CD14-positive monocyte (primary cell): ENCODE results near the gene FOXJ3. TPM values are rescaled to one million over a fixed set of nuclear protein-coding genes. Genes with fewer than 3 reads are reported as not detected.

Experiments used
- DNase-seq, 3 donors: peaks; one replicate each; pipeline ENCODE4 v3.0.0-alpha.2; 2011 to 2022
- H2AFZ ChIP-seq: 2 replicates; pipeline ENCODE4 v1.6.0; 2012; ENCODE audit warnings: mild to moderate bottlenecking, low read depth, low read length, inconsistent platforms; ENCODE audit not compliant: insufficient read depth, poor library complexity, severe bottlenecking
- H3K27ac ChIP-seq, 2 donors: 1 replicate in 1 of 2; 2 replicates in 1 of 2; pipeline ENCODE4 v1.5.1; 2012 to 2013; ENCODE audit warnings: low read length in 2 of 2, control low read depth in 1 of 2, inconsistent platforms in 1 of 2, low read depth in 1 of 2, mild to moderate bottlenecking in 1 of 2
- H3K27me3 ChIP-seq, 2 donors: one replicate each; pipeline versions ENCODE4 v1.6.0 to v1.6.1; 2011 to 2013; ENCODE audit warnings: low read length in 2 of 2; ENCODE audit not compliant: control insufficient read depth in 2 of 2, insufficient read depth in 2 of 2
- H3K36me3 ChIP-seq, 2 donors: replicated peaks in 1 of 2; 1 replicate in 1 of 2; 2 replicates in 1 of 2; pipeline versions ENCODE4 v1.5.1 to v1.6.1; 2012 to 2013; ENCODE audit warnings: low read length in 2 of 2, control low read depth in 1 of 2, inconsistent platforms in 1 of 2, mild to moderate bottlenecking in 1 of 2; ENCODE audit not compliant: insufficient read depth in 2 of 2, control insufficient read depth in 1 of 2
- H3K4me1 ChIP-seq, 2 donors: 1 replicate in 1 of 2; 2 replicates in 1 of 2; pipeline versions ENCODE4 v1.5.1 to v1.6.1; 2012 to 2013; ENCODE audit warnings: low read length in 2 of 2, control low read depth in 1 of 2, inconsistent platforms in 1 of 2, mild to moderate bottlenecking in 1 of 2, moderate library complexity in 1 of 2; ENCODE audit not compliant: insufficient read depth in 2 of 2, control insufficient read depth in 1 of 2
- H3K4me2 ChIP-seq: replicated peaks from 2 replicates; pipeline ENCODE3; 2012; ENCODE audit warnings: low read length, moderate library complexity, mild to moderate bottlenecking; ENCODE audit not compliant: poor library complexity, severe bottlenecking; ENCODE audit errors: extremely low read depth
- H3K4me3 ChIP-seq, 3 experiments: fragments of 200-600 bp in 1 of 3; sonication (generic) in 1 of 3; replicated peaks in 1 of 3; 1 replicate in 2 of 3; 2 replicates in 1 of 3; pipeline ENCODE4 v1.5.1; 2011 to 2013; ENCODE audit warnings: low read length in 3 of 3, mild to moderate bottlenecking in 3 of 3, control low read depth in 2 of 3, low read depth in 2 of 3, inconsistent platforms in 1 of 3, moderate library complexity in 1 of 3
- H3K79me2 ChIP-seq: 2 replicates; pipeline ENCODE4 v1.6.0; 2012; ENCODE audit warnings: mild to moderate bottlenecking, control low read depth, inconsistent platforms, low read length, moderate library complexity; ENCODE audit not compliant: insufficient read depth
- H3K9ac ChIP-seq: 2 replicates; pipeline ENCODE4 v1.6.0; 2017; ENCODE audit warnings: low read length, mild to moderate bottlenecking; ENCODE audit not compliant: insufficient read depth, poor library complexity, severe bottlenecking
- H3K9me3 ChIP-seq, 2 donors: replicated peaks in 1 of 2; 1 replicate in 1 of 2; 2 replicates in 1 of 2; pipeline versions ENCODE4 v1.5.1 to v1.6.1; 2012 to 2013; ENCODE audit warnings: low read length in 2 of 2, control low read depth in 1 of 2; ENCODE audit not compliant: control insufficient read depth in 1 of 2, insufficient read depth in 1 of 2
- H4K20me1 ChIP-seq: 2 replicates; pipeline ENCODE4 v1.6.0; 2012; ENCODE audit warnings: mild to moderate bottlenecking, low read length, control low read depth, moderate library complexity; ENCODE audit not compliant: insufficient read depth
- H3K27ac Mint-ChIP-seq, 7 donors: one replicate each; pipeline ENCODE4 v1.8.0; 2020; ENCODE audit warnings: mild to moderate bottlenecking in 7 of 7, mixed read lengths in 7 of 7, moderate library complexity in 6 of 7, inconsistent platforms in 2 of 7
- H3K27me3 Mint-ChIP-seq, 3 donors: one replicate each; pipeline ENCODE4 v1.8.0; 2021 to 2022; ENCODE audit warnings: low read depth in 3 of 3, mild to moderate bottlenecking in 3 of 3, mixed read lengths in 3 of 3, moderate library complexity in 3 of 3, inconsistent platforms in 1 of 3
- H3K36me3 Mint-ChIP-seq, 2 donors: one replicate each; pipeline ENCODE4 v1.8.0; 2020; ENCODE audit warnings: mixed read lengths in 2 of 2, inconsistent platforms in 1 of 2, mild to moderate bottlenecking in 1 of 2
- H3K4me1 Mint-ChIP-seq: one replicate; pipeline ENCODE4 v1.8.0; 2020; ENCODE audit warnings: mild to moderate bottlenecking, mixed read lengths
- H3K4me3 Mint-ChIP-seq, 2 donors: one replicate each; pipeline ENCODE4 v1.8.0; 2020; ENCODE audit warnings: mild to moderate bottlenecking in 2 of 2, mixed read lengths in 2 of 2, moderate library complexity in 1 of 2
- H3K9me3 Mint-ChIP-seq, 7 donors: one replicate each; pipeline ENCODE4 v1.8.0; 2020 to 2022; ENCODE audit warnings: mixed read lengths in 7 of 7, mild to moderate bottlenecking in 6 of 7, moderate library complexity in 6 of 7, inconsistent platforms in 2 of 7
- WGBS: methylation state at CpG from one replicate; pipeline ENCODE4 v1.1.5; 2013; ENCODE audit warnings: missing lambda C conversion rate; ENCODE audit not compliant: insufficient coverage; 5-methylcytosine and 5-hydroxymethylcytosine counted together
- intact Hi-C, 2 donors: fragments of 100-400 bp; cut with micrococcal nuclease; formaldehyde crosslinking; loops; one replicate each; pipeline versions ENCODE4 v1.15.0 to v1.15.1; 2023
- polyA plus RNA-seq, 3 donors: library from polyadenylated mRNA; depleted of rRNA in 1 of 3; unstranded in 2 of 3; stranded (reverse) in 1 of 3; fragments of 300-500 nt in 2 of 3; fragments of >200 nt in 1 of 3; fragmentation: Illumina TruSeq in 2 of 3; gene quantifications; 1 replicate in 2 of 3; 2 replicates in 1 of 3; pipeline ENCODE4 v1.2.3, GENCODE V29; 2012 to 2021
- TF ChIP-seq, protein P1 (sequence below): fragments of 200-600 bp; IDR thresholded peaks from one replicate; pipeline ENCODE4 v1.8.0; 2022; ENCODE audit warnings: antibody characterized with exemption, mild to moderate bottlenecking

FOXJ3 gene
- polyA plus RNA-seq, 3 donors, result 10.2 to 18.5 (median 18.4) TPM

DNA sequence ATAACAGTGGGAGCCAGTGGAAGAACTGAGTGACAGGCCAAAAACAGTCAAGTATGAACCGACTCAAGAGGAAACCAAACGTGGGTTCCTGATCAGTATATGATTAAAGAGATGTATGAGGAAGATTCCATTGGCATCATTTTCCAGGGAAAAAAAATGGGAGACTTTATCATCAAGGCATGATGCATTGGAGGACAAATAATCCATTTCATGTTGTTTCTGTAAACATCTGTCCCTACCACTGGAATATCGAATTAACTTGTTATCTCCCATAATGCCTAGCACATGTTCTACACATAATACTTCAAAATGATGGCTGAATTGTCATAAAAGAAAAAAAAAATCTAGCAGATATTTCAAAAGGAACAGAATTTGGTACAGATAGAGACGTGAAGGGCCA is 13.3 kb downstream of the FOXJ3 start:
- Histone ChIP-seq H2AFZ (no peak overlapping the region), H3K9ac (no peak overlapping the region), H3K27me3 (no peaks in the 10 kb centered on the region), H3K9me3 (no peaks in the 10 kb centered on the region), H3K4me3 (no peak overlapping the region), H4K20me1 (peaks cover 93% of the 10 kb centered on the region), H3K79me2 (peaks cover 94% of the 10 kb centered on the region), H3K4me1 (peaks cover 15 to 17% of the 10 kb centered on the region in 2 donors), H3K36me3 (no peaks in the 10 kb centered on the region), H3K27ac (no peak overlapping the region), H3K4me2 (no peak overlapping the region)
- Mint-ChIP-seq H3K27me3 (no peaks in the 10 kb centered on the region), H3K9me3 (no peaks in the 10 kb centered on the region), H3K36me3 (peaks cover 6% of the 10 kb centered on the region in 2 donors), H3K4me3 (no peak overlapping the region), H3K27ac (no peak overlapping the region), H3K4me1 (peaks cover 56% of the 10 kb centered on the region)
- TF ChIP-seq, protein P1, sequence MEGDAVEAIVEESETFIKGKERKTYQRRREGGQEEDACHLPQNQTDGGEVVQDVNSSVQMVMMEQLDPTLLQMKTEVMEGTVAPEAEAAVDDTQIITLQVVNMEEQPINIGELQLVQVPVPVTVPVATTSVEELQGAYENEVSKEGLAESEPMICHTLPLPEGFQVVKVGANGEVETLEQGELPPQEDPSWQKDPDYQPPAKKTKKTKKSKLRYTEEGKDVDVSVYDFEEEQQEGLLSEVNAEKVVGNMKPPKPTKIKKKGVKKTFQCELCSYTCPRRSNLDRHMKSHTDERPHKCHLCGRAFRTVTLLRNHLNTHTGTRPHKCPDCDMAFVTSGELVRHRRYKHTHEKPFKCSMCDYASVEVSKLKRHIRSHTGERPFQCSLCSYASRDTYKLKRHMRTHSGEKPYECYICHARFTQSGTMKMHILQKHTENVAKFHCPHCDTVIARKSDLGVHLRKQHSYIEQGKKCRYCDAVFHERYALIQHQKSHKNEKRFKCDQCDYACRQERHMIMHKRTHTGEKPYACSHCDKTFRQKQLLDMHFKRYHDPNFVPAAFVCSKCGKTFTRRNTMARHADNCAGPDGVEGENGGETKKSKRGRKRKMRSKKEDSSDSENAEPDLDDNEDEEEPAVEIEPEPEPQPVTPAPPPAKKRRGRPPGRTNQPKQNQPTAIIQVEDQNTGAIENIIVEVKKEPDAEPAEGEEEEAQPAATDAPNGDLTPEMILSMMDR, result no peak
- intact Hi-C loops, result no loop called here
- WGBS, result no CpG with 5 or more reads among the region's 4 CpGs
- DNase-seq, result no peak

DNA sequence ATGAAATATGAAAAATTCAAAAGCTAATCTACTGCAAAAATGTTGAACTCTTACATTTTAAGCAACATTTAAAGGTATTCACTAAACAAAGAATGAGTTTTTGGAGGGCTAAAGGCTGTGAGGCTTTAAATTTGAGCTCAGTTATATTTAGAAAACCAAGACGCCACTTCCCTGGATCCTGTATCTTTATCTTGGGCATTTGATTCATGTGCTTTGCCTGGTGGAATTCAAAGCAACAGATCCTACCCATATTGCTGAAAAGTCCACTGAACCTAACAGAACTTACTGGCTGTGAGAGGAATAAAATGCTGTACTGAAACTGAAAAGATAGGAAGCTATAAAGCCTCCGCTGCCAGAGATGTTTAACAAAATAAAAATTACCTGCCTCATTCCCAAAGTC is 14.3 kb downstream of the FOXJ3 start:
- no peak overlapping the region for H3K4me2 ChIP-seq
- no peaks in the 10 kb centered on the region for H3K9me3 ChIP-seq
- WGBS, result no CpG with 5 or more reads among the region's 2 CpGs
- intact Hi-C loops, result no loop called here
- Mint-ChIP-seq H3K27me3 (no peaks in the 10 kb centered on the region), H3K4me3 (no peak overlapping the region), H3K36me3 (peaks cover 6% of the 10 kb centered on the region in 2 donors), H3K9me3 (no peaks in the 10 kb centered on the region), H3K27ac (peak overlapping the region in 1 of 7 donors; percentile 17), H3K4me1 (peaks cover 62% of the 10 kb centered on the region)
- H3K27ac ChIP-seq, result no peak overlapping the region
- no peak overlapping the region for H3K9ac ChIP-seq
- H3K4me1 ChIP-seq, result peaks cover 15 to 23% of the 10 kb centered on the region in 2 donors
- no peak for DNase-seq
- TF ChIP-seq, protein P1, result no peak
- no peak overlapping the region for H3K4me3 ChIP-seq
- no peaks in the 10 kb centered on the region for H3K27me3 ChIP-seq
- H3K36me3 ChIP-seq, result no peaks in the 10 kb centered on the region
- no peak overlapping the region for H2AFZ ChIP-seq
- H4K20me1 ChIP-seq, result peaks cover 93% of the 10 kb centered on the region
- H3K79me2 ChIP-seq, result peaks cover 94% of the 10 kb centered on the region
